ENCODE measurements around the gene OR10D3.
"Not testable (repeated sequence)": the region's sequence is repeated elsewhere in the genome, so short reads cannot be mapped to it uniquely, and the experiment has no call there.

OR10D3 gene

GRCh38 chr11:124160986-124161385 lies 22.2 kb upstream of the OR10D3 start:
- no peak for DNase-seq (ENCODE audit: low spot score)
- no peak for TF ChIP-seq CTCF (IDR thresholded peaks at IDR 0.05; ENCODE audit: extremely low read depth, missing control alignments)

- DNase-seq (ENCODE audit: low spot score) = no peak
- TF ChIP-seq CTCF (IDR thresholded peaks at IDR 0.05; ENCODE audit: extremely low read depth, missing control alignments) = no peak
Observed at GRCh38 chr11:124167826-124168231, 15.3 kb upstream of the OR10D3 start.

GRCh38 chr11:124168796-124169195 lies 14.3 kb upstream of the OR10D3 start:
- no peak for DNase-seq (ENCODE audit: low spot score)
- no peak for TF ChIP-seq CTCF (IDR thresholded peaks at IDR 0.05; ENCODE audit: extremely low read depth, missing control alignments)

GRCh38 chr11:124170315-124170714 lies 12.8 kb upstream of the OR10D3 start:
- not testable (repeated sequence) for DNase-seq (ENCODE audit: low spot score)

- DNase-seq (ENCODE audit: low spot score) = no peak
- TF ChIP-seq CTCF (IDR thresholded peaks at IDR 0.05; ENCODE audit: extremely low read depth, missing control alignments) = no peak
Observed at GRCh38 chr11:124170801-124171586, 12.2 kb upstream of the OR10D3 start.

- DNase-seq (ENCODE audit: low spot score) = no peak
- TF ChIP-seq CTCF (IDR thresholded peaks at IDR 0.05; ENCODE audit: extremely low read depth, missing control alignments) = no peak
Observed at GRCh38 chr11:124172101-124172500, 11.0 kb upstream of the OR10D3 start.

- TF ChIP-seq CTCF (IDR thresholded peaks at IDR 0.05; ENCODE audit: extremely low read depth, missing control alignments) = no peak
- DNase-seq (ENCODE audit: low spot score) = no peak
Observed at GRCh38 chr11:124172599-124172998, 10.5 kb upstream of the OR10D3 start.

- no peak for DNase-seq (ENCODE audit: low spot score)
Observed at GRCh38 chr11:124174001-124174583, 9.1 kb upstream of the OR10D3 start.

More at GRCh38 chr11:124174001-124174583, 9.1 kb upstream of the OR10D3 start:
- TF ChIP-seq CTCF (IDR thresholded peaks at IDR 0.05; ENCODE audit: extremely low read depth, missing control alignments) = no peak

All from GM20000 (cell line).